K562 (cell line): ENCODE measurements around the gene MADD.

Source experiments
- BRF2 ChIP-seq: IDR thresholded peaks from 3 replicates; pipeline ENCODE4 v1.6.1; 2011; ENCODE audit warnings: borderline replicate concordance, mild to moderate bottlenecking; ENCODE audit not compliant: insufficient read length, insufficient read depth
- EP300 ChIP-seq: IDR thresholded peaks from 2 replicates; pipeline ENCODE4 v1.6.1; 2012; ENCODE audit warnings: low read length, improper control_type of control experiment
- KLF1 ChIP-seq: fragments of 450-650 bp; IDR thresholded peaks from 2 replicates; pipeline ENCODE4 v1.6.1; 2016; ENCODE audit warnings: missing genetic modification characterization, missing compliant biosample characterization
- PHF8 ChIP-seq: fragments of 200-600 bp; sonication (generic); IDR thresholded peaks from 2 replicates; pipeline ENCODE4 v1.6.1; 2012; ENCODE audit warnings: mixed run types, mild to moderate bottlenecking, inconsistent platforms, low read length, moderate library complexity, borderline replicate concordance
- RAD21 ChIP-seq, 2 experiments: fragments of 250-450 bp in 1 of 2; fragments of 450-650 bp in 1 of 2; sonication (Bioruptor Pico) in 1 of 2; formaldehyde crosslinking in 1 of 2; IDR thresholded peaks in 1 of 2; conservative IDR thresholded peaks in 1 of 2; 2 replicates each; pipeline versions ENCODE4 v1.4.0 to v1.8.0; 2020 to 2022; ENCODE audit warnings: mild to moderate bottlenecking in 2 of 2, moderate library complexity in 1 of 2
- SUPT5H ChIP-seq: fragments of 450-650 bp; IDR thresholded peaks from 2 replicates; pipeline ENCODE4 v1.6.1; 2016
- XRCC5 ChIP-seq: fragments of 200-400 bp; formaldehyde crosslinking; IDR thresholded peaks from 2 replicates; pipeline ENCODE4 v1.6.1; 2017; ENCODE audit warnings: low read depth, mild to moderate bottlenecking, low read length
- ZNF175 ChIP-seq: fragments of 200-800 bp; sonication (Bioruptor generic); IDR thresholded peaks from 2 replicates; pipeline ENCODE4 v1.6.1; 2016; ENCODE audit warnings: low read depth, mild to moderate bottlenecking, missing genetic modification characterization, missing compliant biosample characterization
- ZSCAN32 ChIP-seq: fragments of 450-650 bp; formaldehyde crosslinking; IDR thresholded peaks from 2 replicates; pipeline ENCODE4 v1.4.0; 2020; ENCODE audit warnings: mild to moderate bottlenecking, moderate library complexity

- no peak for TF ChIP-seq XRCC5
- TF ChIP-seq ZNF175 (CRISPR knock-in tag): no peak
- no peak for TF ChIP-seq SUPT5H
- TF ChIP-seq ZSCAN32 (CRISPR knock-in tag): no peak
- no peak for TF ChIP-seq BRF2
- no peak for TF ChIP-seq PHF8
- TF ChIP-seq RAD21 (CRISPR knock-in tag; conservative IDR thresholded peaks at IDR 0.05 in 1 of 2, IDR thresholded peaks at IDR 0.05 in 1 of 2): no peak
- TF ChIP-seq KLF1 (tag): no peak
- no peak for TF ChIP-seq EP300
Observed at GRCh38 chr11:47271961-47272661, 2.2 kb downstream of the MADD start.
